ENCODE results near the gene EMID1.

The EMID1 gene

GRCh38 chr22:29306835-29307595, 101.3 kb downstream of the EMID1 start:
- H3K36me3 Mint-ChIP-seq (ENCODE audit: low read depth): no peaks in the 10 kb centered on the region
- peaks cover 4% of the 10 kb centered on the region for H3K27me3 Mint-ChIP-seq (ENCODE audit: low read depth)
- peaks cover 5% of the 10 kb centered on the region for H3K4me1 Mint-ChIP-seq (ENCODE audit: low read depth)
- no peak overlapping the region for H3K27ac Mint-ChIP-seq
- H3K9me3 Mint-ChIP-seq: no peaks in the 10 kb centered on the region
- H3K4me3 Mint-ChIP-seq: peak overlapping the region; percentile 81

DNA sequence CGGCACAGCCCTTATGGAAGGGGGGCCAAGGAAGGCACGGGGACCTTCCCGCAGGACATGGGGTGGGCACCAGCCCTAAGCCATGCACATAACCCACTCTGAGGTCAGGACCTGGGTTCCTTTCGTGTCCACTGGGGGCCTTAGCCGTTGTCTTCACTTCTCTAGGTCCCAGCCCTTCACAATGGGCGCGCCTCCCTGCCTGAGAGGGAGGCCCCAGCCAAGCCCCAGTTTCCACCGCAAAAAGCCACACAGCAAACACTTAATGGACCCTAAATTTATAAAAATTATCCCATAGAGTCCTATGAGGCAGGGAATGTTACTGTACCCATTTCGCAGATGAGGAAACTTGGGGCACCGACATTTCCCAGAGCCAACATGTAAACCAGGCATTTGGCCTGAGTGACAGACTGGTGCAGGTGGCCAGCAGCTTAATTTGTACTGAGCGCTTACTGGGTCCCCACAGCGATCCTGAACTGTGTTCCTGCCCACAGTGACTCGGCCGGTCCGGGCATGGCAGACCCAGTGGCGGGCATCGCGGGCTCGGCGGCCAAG, 102.0 kb downstream of the EMID1 start:
- H3K9me3 Mint-ChIP-seq: no peaks in the 10 kb centered on the region
- peaks cover 6% of the 10 kb centered on the region for H3K4me1 Mint-ChIP-seq (ENCODE audit: low read depth)
- H3K27ac Mint-ChIP-seq: no peak overlapping the region
- H3K4me3 Mint-ChIP-seq: peak overlapping the region; percentile 81
- peaks cover 11% of the 10 kb centered on the region for H3K27me3 Mint-ChIP-seq (ENCODE audit: low read depth)
- H3K36me3 Mint-ChIP-seq (ENCODE audit: low read depth): no peaks in the 10 kb centered on the region

GRCh38 chr22:29308148-29308790, 102.6 kb downstream of the EMID1 start:
- Mint-ChIP-seq H3K9me3 (no peaks in the 10 kb centered on the region), H3K27me3 (ENCODE audit: low read depth) (peaks cover 16% of the 10 kb centered on the region), H3K27ac (no peak overlapping the region), H3K36me3 (ENCODE audit: low read depth) (no peaks in the 10 kb centered on the region), H3K4me3 (peak overlapping the region; percentile 81), H3K4me1 (ENCODE audit: low read depth) (peaks cover 8% of the 10 kb centered on the region)

DNA sequence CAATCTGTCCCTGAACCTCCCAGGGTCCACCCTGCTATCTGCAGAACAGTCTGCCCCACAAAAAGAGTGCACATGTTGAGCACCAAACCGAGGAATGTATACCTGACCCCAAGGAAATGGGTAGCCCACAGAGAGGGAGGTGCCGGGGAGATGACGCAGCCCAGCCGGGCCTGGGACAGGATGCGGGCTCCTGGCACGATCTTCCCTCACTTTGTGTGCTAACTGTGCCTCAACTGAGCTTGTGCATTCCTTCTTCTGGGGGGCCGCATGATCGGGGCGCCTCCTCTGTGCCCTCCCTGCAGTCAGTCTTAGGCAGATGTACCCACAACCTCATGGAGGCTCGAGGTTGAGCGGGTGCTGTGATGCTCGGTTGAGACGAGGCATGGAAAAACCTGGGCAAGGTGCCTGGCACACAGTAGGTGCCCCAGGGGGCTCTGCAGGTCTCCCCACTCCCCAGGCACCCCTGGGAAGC, 103.1 kb downstream of the EMID1 start:
- peaks cover 10% of the 10 kb centered on the region for H3K4me1 Mint-ChIP-seq (ENCODE audit: low read depth)
- H3K27ac Mint-ChIP-seq: no peak overlapping the region
- H3K36me3 Mint-ChIP-seq (ENCODE audit: low read depth): no peaks in the 10 kb centered on the region
- peaks cover 20% of the 10 kb centered on the region for H3K27me3 Mint-ChIP-seq (ENCODE audit: low read depth)
- peak overlapping the region; percentile 16 for H3K4me3 Mint-ChIP-seq
- H3K9me3 Mint-ChIP-seq: no peaks in the 10 kb centered on the region

Measured in T-helper 1 cell treated with Interleukin-12 subunit alpha and Interleukin-12 subunit beta and Interleukin-4 antibody, amounts not matched to agents 30 μg/mL and 1 μg/mL, for 36 hours (primary cell).